K562 (cell line): ENCODE data around the gene RABIF. TPM values are rescaled to one million over a fixed set of nuclear protein-coding genes. Genes with fewer than 3 reads are reported as not detected.

Experiments
- ARID2 ChIP-seq: fragments of 450-650 bp; IDR thresholded peaks from 2 replicates; pipeline ENCODE4 v1.6.1; 2017; ENCODE audit warnings: antibody characterized with exemption, mild to moderate bottlenecking
- CEBPG ChIP-seq, 3 experiments: fragments of 200-800 bp in 1 of 3; sonication (Bioruptor generic) in 1 of 3; sonication (generic) in 1 of 3; formaldehyde crosslinking in 1 of 3; IDR thresholded peaks in 2 of 3; conservative IDR thresholded peaks in 1 of 3; 2 replicates each; pipeline versions ENCODE4 v1.6.1 to v1.8.0; 2016 to 2022; ENCODE audit warnings: missing compliant biosample characterization in 2 of 3, missing genetic modification characterization in 2 of 3, mild to moderate bottlenecking in 1 of 3, missing genetic modification reagents in 1 of 3
- FOXM1 ChIP-seq, 2 experiments: fragments of 450-650 bp in 1 of 2; sonication (generic) in 1 of 2; formaldehyde crosslinking in 1 of 2; IDR thresholded peaks; 2 replicates each; pipeline versions ENCODE4 v1.6.1 to v1.9.0; 2017 to 2022; ENCODE audit warnings: low read depth in 2 of 2, mild to moderate bottlenecking in 2 of 2, missing genetic modification reagents in 1 of 2, moderate library complexity in 1 of 2
- HLTF ChIP-seq: fragments of 450-650 bp; IDR thresholded peaks from 2 replicates; pipeline ENCODE4 v1.6.1; 2016
- MCM5 ChIP-seq: fragments of 450-650 bp; IDR thresholded peaks from 2 replicates; pipeline ENCODE4 v1.6.1; 2016; ENCODE audit warnings: low read depth
- NBN ChIP-seq: fragments of 450-650 bp; IDR thresholded peaks from 2 replicates; pipeline ENCODE4 v1.6.1; 2016; ENCODE audit warnings: low read depth, mild to moderate bottlenecking
- PHB ChIP-seq: fragments of 250-450 bp; sonication (Bioruptor Pico); IDR thresholded peaks from 2 replicates; pipeline ENCODE4 v1.5.0; 2021
- RBM25 ChIP-seq: fragments of 200-400 bp; formaldehyde crosslinking; IDR thresholded peaks from 2 replicates; pipeline ENCODE4 v1.6.1; 2018; ENCODE audit warnings: low read length, low read depth, moderate library complexity; ENCODE audit not compliant: severe bottlenecking
- RNF2 ChIP-seq: sonication (generic); IDR thresholded peaks from 2 replicates; pipeline ENCODE4 v1.6.1; 2016
- SMC3 ChIP-seq: conservative IDR thresholded peaks from 2 replicates; pipeline ENCODE4 v1.6.1; 2011; ENCODE audit warnings: low read depth, low read length, improper control_type of control experiment; ENCODE audit not compliant: insufficient read depth
- SNAPC5 ChIP-seq: fragments of 250-450 bp; sonication (Bioruptor Pico); IDR thresholded peaks from 2 replicates; pipeline ENCODE4 v1.8.0; 2021; ENCODE audit warnings: moderate library complexity, mild to moderate bottlenecking, inconsistent platforms
- STAT5B ChIP-seq: fragments of 250-450 bp; sonication (Bioruptor Pico); IDR thresholded peaks from 2 replicates; pipeline ENCODE4 v1.8.0; 2021; ENCODE audit warnings: mild to moderate bottlenecking, inconsistent platforms
- ZBTB2 ChIP-seq: fragments of 450-650 bp; IDR thresholded peaks from 2 replicates; pipeline ENCODE4 v1.6.1; 2016; ENCODE audit warnings: antibody characterized with exemption
- ZNF133 ChIP-seq: fragments of 250-450 bp; sonication (Bioruptor Pico); IDR thresholded peaks from 2 replicates; pipeline ENCODE4 v1.4.0; 2020; ENCODE audit warnings: mild to moderate bottlenecking
- ZNF282 ChIP-seq: sonication (generic); formaldehyde crosslinking; IDR thresholded peaks from 2 replicates; pipeline ENCODE4 v1.8.1; 2023; ENCODE audit warnings: missing genetic modification reagents
- ZNF354B ChIP-seq: fragments of 250-450 bp; sonication (Bioruptor Pico); IDR thresholded peaks from 2 replicates; pipeline ENCODE4 v1.4.0; 2020
- ZNF449 ChIP-seq: fragments of 250-450 bp; sonication (Bioruptor Pico); IDR thresholded peaks from 2 replicates; pipeline ENCODE4 v1.8.0; 2022; ENCODE audit warnings: moderate library complexity, mild to moderate bottlenecking, inconsistent platforms
- ZNF561 ChIP-seq: fragments of 450-650 bp; formaldehyde crosslinking; conservative IDR thresholded peaks from 2 replicates; pipeline ENCODE4 v1.4.0; 2020; ENCODE audit warnings: mild to moderate bottlenecking, moderate library complexity
- polyA plus RNA-seq, 8 experiments: library from polyadenylated mRNA; depleted of rRNA in 4 of 8; stranded (reverse) in 5 of 8; unstranded in 3 of 8; fragments of >200 nt; fragmentation: Nextera tagmentation in 2 of 8; fragmentation: Illumina TruSeq in 1 of 8; extraction: Ambion mirVana in 2 of 8; extraction: Trizol in 1 of 8; gene quantifications; 2 replicates each; pipeline versions ENCODE4 v1.2.1 to v1.2.3, GENCODE V29; 2011 to 2014; ENCODE audit warnings: inconsistent platforms in 1 of 8, missing spikeins in 1 of 8
- total RNA-seq, 7 experiments: library from RNA; depleted of rRNA in 6 of 7; stranded (reverse); fragments of >200 nt in 6 of 7; fragmentation: Illumina TruSeq in 2 of 7; extraction: Trizol in 2 of 7; gene quantifications; 2 replicates each; pipeline versions ENCODE4 v1.2.1 to v1.2.3, GENCODE V29; 2011 to 2021; ENCODE audit warnings: low replicate concordance in 1 of 7
- TF ChIP-seq, protein P1 (sequence below): fragments of 450-650 bp; formaldehyde crosslinking; IDR thresholded peaks from 2 replicates; pipeline ENCODE4 v1.4.0; 2020; ENCODE audit warnings: mild to moderate bottlenecking, moderate library complexity
- TF ChIP-seq, protein P2 (sequence below): fragments of 250-450 bp; sonication (Bioruptor Pico); IDR thresholded peaks from 2 replicates; pipeline ENCODE4 v1.9.0; 2021; ENCODE audit warnings: mild to moderate bottlenecking
- TF ChIP-seq, protein P3 (sequence below), 2 experiments: fragments of 200-800 bp in 1 of 2; sonication (Bioruptor generic) in 1 of 2; sonication (generic) in 1 of 2; formaldehyde crosslinking in 1 of 2; IDR thresholded peaks in 1 of 2; conservative IDR thresholded peaks in 1 of 2; 2 replicates each; pipeline versions ENCODE4 v1.5.0 to v1.6.1; 2016 to 2020; ENCODE audit warnings: missing compliant biosample characterization in 1 of 2, missing genetic modification characterization in 1 of 2, missing genetic modification reagents in 1 of 2

RABIF gene
- total and polyA plus RNA-seq, 9 of the 15 experiments (the other 6 are each of a cell fraction or from before 2014, with no cell fraction given), result 7.4 to 20.1 (median 11.0) TPM

DNA sequence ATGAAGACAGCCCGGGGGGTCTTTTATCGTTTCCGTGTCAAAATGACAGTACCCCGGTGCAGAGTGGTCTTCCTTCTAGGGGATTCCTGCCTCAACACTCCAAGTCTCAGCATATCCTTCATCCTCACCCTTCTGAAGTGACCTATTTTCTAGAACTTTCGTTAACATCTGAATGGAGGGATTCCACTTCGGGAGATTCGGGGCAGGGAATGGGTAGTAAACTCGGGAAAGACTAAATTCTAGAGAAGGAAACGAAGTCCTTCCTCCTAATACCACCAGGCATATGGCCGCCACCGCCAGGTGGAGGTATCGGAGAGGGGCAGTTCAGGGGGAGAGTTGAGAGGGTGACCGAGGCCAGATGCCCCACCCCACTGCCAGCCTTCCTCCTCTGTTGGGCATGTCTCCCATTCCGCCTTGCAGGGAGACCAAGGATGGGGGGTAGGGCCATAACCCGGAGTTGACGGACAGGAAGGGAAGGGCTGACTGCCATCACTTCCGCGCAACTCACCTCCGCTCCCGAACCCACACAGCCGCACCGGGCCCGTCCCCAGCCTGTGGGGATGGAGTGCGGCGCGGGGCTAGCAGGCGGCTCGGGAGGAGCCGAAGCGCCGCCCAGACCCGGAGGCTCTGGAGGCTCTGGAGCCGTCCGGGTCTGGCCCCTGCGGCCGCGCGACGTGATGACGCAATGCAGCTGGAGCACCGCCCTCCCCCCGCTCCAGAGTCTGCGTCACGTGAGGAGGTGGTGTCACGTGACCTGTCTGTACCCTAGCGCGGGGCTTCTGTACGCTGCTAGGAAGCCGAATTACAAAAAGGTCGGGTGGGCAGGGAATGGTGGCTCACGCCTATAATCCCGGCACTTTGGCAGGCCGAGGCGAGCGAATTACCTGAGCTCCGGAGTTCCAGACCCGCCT is 37.9 kb upstream of the RABIF start, which contains the start of gene KLHL12 (continued):
- TF ChIP-seq PHB (CRISPR knock-in tag) (no peak), ZBTB2 (no peak; the same call in 1 of the 2 replicates), FOXM1 (IDR thresholded peaks at IDR 0.05; ENCODE audit: low read depth) (no peak), FOXM1 (CRISPR knock-in tag; IDR thresholded peaks at IDR 0.05; ENCODE audit: low read depth) (peak; percentile 63; the same call in 1 of the 2 replicates), NBN (no peak; the same call in 1 of the 2 replicates), ZNF282 (no peak), SNAPC5 (CRISPR knock-in tag) (no peak), SMC3 (peak; percentile 62), RBM25 (no peak), ZNF561 (no peak), MCM5 (no peak), ZNF449 (no peak), ZNF133 (CRISPR knock-in tag) (no peak), HLTF (peak; percentile 50; the same call in 1 of the 2 replicates), RNF2 (peak; percentile 79), CEBPG (CRISPR knock-in tag; IDR thresholded peaks at IDR 0.05) (peak; percentile 97), CEBPG (tag; conservative IDR thresholded peaks at IDR 0.05 in 1 of 2, IDR thresholded peaks at IDR 0.05 in 1 of 2) (peak; percentile 99 to 100), ZNF354B (no peak), STAT5B (CRISPR knock-in tag) (no peak), ARID2 (peak; percentile 71; the same call in 1 of the 2 replicates)
- TF ChIP-seq, protein P1, sequence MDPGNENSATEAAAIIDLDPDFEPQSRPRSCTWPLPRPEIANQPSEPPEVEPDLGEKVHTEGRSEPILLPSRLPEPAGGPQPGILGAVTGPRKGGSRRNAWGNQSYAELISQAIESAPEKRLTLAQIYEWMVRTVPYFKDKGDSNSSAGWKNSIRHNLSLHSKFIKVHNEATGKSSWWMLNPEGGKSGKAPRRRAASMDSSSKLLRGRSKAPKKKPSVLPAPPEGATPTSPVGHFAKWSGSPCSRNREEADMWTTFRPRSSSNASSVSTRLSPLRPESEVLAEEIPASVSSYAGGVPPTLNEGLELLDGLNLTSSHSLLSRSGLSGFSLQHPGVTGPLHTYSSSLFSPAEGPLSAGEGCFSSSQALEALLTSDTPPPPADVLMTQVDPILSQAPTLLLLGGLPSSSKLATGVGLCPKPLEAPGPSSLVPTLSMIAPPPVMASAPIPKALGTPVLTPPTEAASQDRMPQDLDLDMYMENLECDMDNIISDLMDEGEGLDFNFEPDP (CRISPR knock-in tag), result no peak
- TF ChIP-seq, protein P2, sequence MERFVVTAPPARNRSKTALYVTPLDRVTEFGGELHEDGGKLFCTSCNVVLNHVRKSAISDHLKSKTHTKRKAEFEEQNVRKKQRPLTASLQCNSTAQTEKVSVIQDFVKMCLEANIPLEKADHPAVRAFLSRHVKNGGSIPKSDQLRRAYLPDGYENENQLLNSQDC (CRISPR knock-in tag), result peak; percentile 65; the same call in 1 of the 2 replicates
- TF ChIP-seq, protein P3, sequence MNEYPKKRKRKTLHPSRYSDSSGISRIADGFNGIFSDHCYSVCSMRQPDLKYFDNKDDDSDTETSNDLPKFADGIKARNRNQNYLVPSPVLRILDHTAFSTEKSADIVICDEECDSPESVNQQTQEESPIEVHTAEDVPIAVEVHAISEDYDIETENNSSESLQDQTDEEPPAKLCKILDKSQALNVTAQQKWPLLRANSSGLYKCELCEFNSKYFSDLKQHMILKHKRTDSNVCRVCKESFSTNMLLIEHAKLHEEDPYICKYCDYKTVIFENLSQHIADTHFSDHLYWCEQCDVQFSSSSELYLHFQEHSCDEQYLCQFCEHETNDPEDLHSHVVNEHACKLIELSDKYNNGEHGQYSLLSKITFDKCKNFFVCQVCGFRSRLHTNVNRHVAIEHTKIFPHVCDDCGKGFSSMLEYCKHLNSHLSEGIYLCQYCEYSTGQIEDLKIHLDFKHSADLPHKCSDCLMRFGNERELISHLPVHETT (CRISPR knock-in tag; conservative IDR thresholded peaks at IDR 0.05 in 1 of 2, IDR thresholded peaks at IDR 0.05 in 1 of 2), result peak in 1 of 2 experiments; percentile 83; a peak in 1 of 4 replicates
